Naive B cell (primary cell): ENCODE measurements around the gene ELK4. TPM values are rescaled to one million over a fixed set of nuclear protein-coding genes. Genes with fewer than 3 reads are reported as not detected.

Experiments used
- ATAC-seq, 2 donors: fragments of 150-1000 bp; cut with Tn5 transposase; 2 replicates each; pipeline ENCODE4 v1.10.0; 2021; ENCODE audit warnings: low read depth in 2 of 2, mild to moderate bottlenecking in 2 of 2, moderate library complexity in 2 of 2
- DNase-seq: peaks from one replicate; pipeline ENCODE4 v3.0.0; 2022
- H3K27ac Mint-ChIP-seq, 6 donors: one replicate each; pipeline ENCODE4 v1.8.0; 2020 to 2022; ENCODE audit warnings: mild to moderate bottlenecking in 6 of 6, mixed read lengths in 6 of 6, moderate library complexity in 5 of 6, inconsistent platforms in 2 of 6
- H3K27me3 Mint-ChIP-seq, 3 donors: one replicate each; pipeline ENCODE4 v1.8.0; 2021 to 2022; ENCODE audit warnings: mixed read lengths in 3 of 3, mild to moderate bottlenecking in 1 of 3
- H3K36me3 Mint-ChIP-seq, 2 donors: one replicate each; pipeline ENCODE4 v1.8.0; 2020 to 2022; ENCODE audit warnings: mixed read lengths in 2 of 2, inconsistent platforms in 1 of 2, mild to moderate bottlenecking in 1 of 2
- H3K4me1 Mint-ChIP-seq, 3 donors: one replicate each; pipeline ENCODE4 v1.8.0; 2020 to 2022; ENCODE audit warnings: mixed read lengths in 3 of 3, inconsistent platforms in 1 of 3, mild to moderate bottlenecking in 1 of 3, moderate library complexity in 1 of 3
- H3K4me3 Mint-ChIP-seq, 8 donors: one replicate each; pipeline ENCODE4 v1.8.0; 2020 to 2022; ENCODE audit warnings: mild to moderate bottlenecking in 8 of 8, mixed read lengths in 8 of 8, moderate library complexity in 8 of 8, inconsistent platforms in 2 of 8
- H3K9me3 Mint-ChIP-seq, 7 donors: one replicate each; pipeline ENCODE4 v1.8.0; 2020 to 2022; ENCODE audit warnings: mixed read lengths in 7 of 7, mild to moderate bottlenecking in 5 of 7, inconsistent platforms in 2 of 7, moderate library complexity in 1 of 7
- polyA plus RNA-seq, 6 donors: library from polyadenylated mRNA; unstranded; fragments of 300-500 nt; fragmentation: Illumina TruSeq; gene quantifications; one replicate each; pipeline ENCODE4 v1.2.3, GENCODE V29; 2021; ENCODE audit warnings: low read depth in 6 of 6

The ELK4 gene
- polyA plus RNA-seq, 6 donors from 2014 or later: 4.8 to 10.2 (median 6.0) TPM

GRCh38 chr1:205577874-205578658 lies 53.7 kb downstream of the ELK4 start:
- peak overlapping the region in 1 of 6 donors; percentile 52 for H3K27ac Mint-ChIP-seq

GRCh38 chr1:205576805-205577761 lies 54.7 kb downstream of the ELK4 start:
- H3K9me3 Mint-ChIP-seq: no peaks in the 10 kb centered on the region
- H3K27me3 Mint-ChIP-seq: peaks cover 13 to 54% (median 25%) of the 10 kb centered on the region in 3 donors
- ATAC-seq (no peak), DNase-seq (no peak)
- no peak overlapping the region for H3K4me3 Mint-ChIP-seq
- H3K27ac Mint-ChIP-seq: no peak overlapping the region
- no peaks in the 10 kb centered on the region for H3K36me3 Mint-ChIP-seq
- H3K4me1 Mint-ChIP-seq: peaks cover 4 to 8% (median 5%) of the 10 kb centered on the region in 3 donors

More at GRCh38 chr1:205577874-205578658, 53.7 kb downstream of the ELK4 start:
- H3K36me3 Mint-ChIP-seq: no peaks in the 10 kb centered on the region
- peaks cover 8 to 46% (median 15%) of the 10 kb centered on the region in 3 donors for H3K27me3 Mint-ChIP-seq
- no peak overlapping the region for H3K4me3 Mint-ChIP-seq
- peaks cover 11 to 18% (median 13%) of the 10 kb centered on the region in 3 donors for H3K4me1 Mint-ChIP-seq
- H3K9me3 Mint-ChIP-seq: no peaks in the 10 kb centered on the region
- ATAC-seq (no peak), DNase-seq (no peak)

GRCh38 chr1:205576011-205576410 lies 55.8 kb downstream of the ELK4 start:
- Mint-ChIP-seq H3K4me3 (no peak overlapping the region), H3K4me1 (no peaks in the 10 kb centered on the region), H3K36me3 (no peaks in the 10 kb centered on the region), H3K9me3 (no peaks in the 10 kb centered on the region), H3K27me3 (peaks cover 16 to 52% (median 36%) of the 10 kb centered on the region in 3 donors), H3K27ac (peak overlapping the region in 1 of 6 donors; percentile 66)
- ATAC-seq (no peak), DNase-seq (no peak)

GRCh38 chr1:205575294-205575885 lies 56.4 kb downstream of the ELK4 start:
- Mint-ChIP-seq H3K4me1 (no peaks in the 10 kb centered on the region), H3K9me3 (no peaks in the 10 kb centered on the region), H3K27ac (peak overlapping the region in 1 of 6 donors; percentile 66), H3K27me3 (peaks cover 23 to 53% (median 40%) of the 10 kb centered on the region in 3 donors), H3K4me3 (no peak overlapping the region), H3K36me3 (no peaks in the 10 kb centered on the region)
- no peak for ATAC-seq
- DNase-seq: no peak

- H3K27me3 Mint-ChIP-seq: peaks cover 31 to 62% (median 48%) of the 10 kb centered on the region in 3 donors
- DNase-seq (no peak), ATAC-seq (no peak)
- H3K4me3 Mint-ChIP-seq: peak overlapping the region in 1 of 8 donors; percentile 16
- no peaks in the 10 kb centered on the region for H3K36me3 Mint-ChIP-seq
- H3K9me3 Mint-ChIP-seq: no peaks in the 10 kb centered on the region
- peaks cover 0 to 6% (median 6%) of the 10 kb centered on the region in 3 donors for H3K4me1 Mint-ChIP-seq
- peak overlapping the region in 1 of 6 donors; percentile 73 for H3K27ac Mint-ChIP-seq
Measured at GRCh38 chr1:205572421-205572820, 59.4 kb downstream of the ELK4 start.

- no peaks in the 10 kb centered on the region for H3K36me3 Mint-ChIP-seq
- H3K27ac Mint-ChIP-seq: no peak overlapping the region
- H3K4me1 Mint-ChIP-seq: peaks cover 0 to 6% (median 6%) of the 10 kb centered on the region in 3 donors
- H3K9me3 Mint-ChIP-seq: no peaks in the 10 kb centered on the region
- ATAC-seq (no peak), DNase-seq (no peak)
- peak overlapping the region in 1 of 8 donors; percentile 9 for H3K4me3 Mint-ChIP-seq
- peaks cover 37 to 62% (median 48%) of the 10 kb centered on the region in 3 donors for H3K27me3 Mint-ChIP-seq
Measured at GRCh38 chr1:205571747-205572146, 60.1 kb downstream of the ELK4 start.

- peaks cover 41 to 68% (median 53%) of the 10 kb centered on the region in 3 donors for H3K27me3 Mint-ChIP-seq
- H3K9me3 Mint-ChIP-seq: no peaks in the 10 kb centered on the region
- H3K27ac Mint-ChIP-seq: peak overlapping the region in 1 of 6 donors; percentile 22
- ATAC-seq: no peak
- peaks cover 0 to 6% (median 6%) of the 10 kb centered on the region in 3 donors for H3K4me1 Mint-ChIP-seq
- H3K4me3 Mint-ChIP-seq: peak overlapping the region in 1 of 8 donors; percentile 66
- H3K36me3 Mint-ChIP-seq: no peaks in the 10 kb centered on the region
- DNase-seq: no peak
Measured at GRCh38 chr1:205570796-205571537, 60.8 kb downstream of the ELK4 start.

- DNase-seq (no peak), ATAC-seq (no peak)
- Mint-ChIP-seq H3K4me3 (peak overlapping the region in 6 of 8 donors; percentile 14 to 78 (median 62)), H3K9me3 (no peaks in the 10 kb centered on the region), H3K36me3 (no peaks in the 10 kb centered on the region), H3K4me1 (peaks cover 0 to 6% (median 6%) of the 10 kb centered on the region in 3 donors), H3K27me3 (peaks cover 47 to 76% (median 60%) of the 10 kb centered on the region in 3 donors), H3K27ac (no peak overlapping the region)
Measured at GRCh38 chr1:205570173-205570501, 61.7 kb downstream of the ELK4 start.

GRCh38 chr1:205569411-205570172 lies 62.2 kb downstream of the ELK4 start:
- no peaks in the 10 kb centered on the region for H3K36me3 Mint-ChIP-seq
- ATAC-seq (no peak), DNase-seq (no peak)
- H3K9me3 Mint-ChIP-seq: no peaks in the 10 kb centered on the region
- H3K27ac Mint-ChIP-seq: no peak overlapping the region
- H3K27me3 Mint-ChIP-seq: peaks cover 49 to 77% (median 60%) of the 10 kb centered on the region in 3 donors
- H3K4me1 Mint-ChIP-seq: peaks cover 0 to 6% (median 6%) of the 10 kb centered on the region in 3 donors
- H3K4me3 Mint-ChIP-seq: peak overlapping the region; percentile 53 to 78 (median 68)

GRCh38 chr1:205568469-205569361 lies 63.1 kb downstream of the ELK4 start:
- H3K27ac Mint-ChIP-seq: peak overlapping the region in 1 of 6 donors; percentile 9
- no peak for DNase-seq
- H3K4me1 Mint-ChIP-seq: peaks cover 0 to 6% (median 6%) of the 10 kb centered on the region in 3 donors

GRCh38 chr1:205568135-205568468 lies 63.7 kb downstream of the ELK4 start:
- Mint-ChIP-seq H3K27ac (peak overlapping the region in 1 of 6 donors; percentile 3), H3K9me3 (no peaks in the 10 kb centered on the region), H3K27me3 (peaks cover 48 to 85% (median 72%) of the 10 kb centered on the region in 3 donors)

More at GRCh38 chr1:205568469-205569361, 63.1 kb downstream of the ELK4 start:
- no peaks in the 10 kb centered on the region for H3K36me3 Mint-ChIP-seq
- no peaks in the 10 kb centered on the region for H3K9me3 Mint-ChIP-seq
- peaks cover 48 to 81% (median 69%) of the 10 kb centered on the region in 3 donors for H3K27me3 Mint-ChIP-seq
- peak; percentile 61 to 68 for ATAC-seq
- H3K4me3 Mint-ChIP-seq: peak overlapping the region; percentile 61 to 89 (median 81)

More at GRCh38 chr1:205568135-205568468, 63.7 kb downstream of the ELK4 start:
- H3K4me1 Mint-ChIP-seq: peaks cover 0 to 6% (median 6%) of the 10 kb centered on the region in 3 donors
- ATAC-seq: no peak
- DNase-seq: no peak
- H3K36me3 Mint-ChIP-seq: no peaks in the 10 kb centered on the region
- peak overlapping the region; percentile 61 to 88 (median 72) for H3K4me3 Mint-ChIP-seq
